HAP-1 (cell line): ENCODE data around the gene PEX10.
A peak's percentile ranks its signal among the peaks of the same experiment; 100 is the strongest.
"Not testable (repeated sequence)": the region's sequence is repeated elsewhere in the genome, so short reads cannot be mapped to it uniquely, and the experiment has no call there.

ENCODE experiments used
- DNase-seq, 2 experiments: peaks; one replicate each; pipeline ENCODE4 v3.0.0-alpha.2; 2016 to 2020; ENCODE audit warnings: low spot score in 2 of 2
- H3K27me3 ChIP-seq: fragments of 250-450 bp; sonication (Bioruptor Pico); 2 replicates; pipeline ENCODE4 v1.5.1; 2020; ENCODE audit warnings: low read depth, mild to moderate bottlenecking, moderate library complexity
- H3K36me3 ChIP-seq: fragments of 250-450 bp; sonication (Bioruptor Pico); replicated peaks from 2 replicates; pipeline ENCODE4 v1.5.1; 2020; ENCODE audit warnings: mild to moderate bottlenecking
- H3K4me1 ChIP-seq: fragments of 250-450 bp; sonication (Bioruptor Pico); 2 replicates; pipeline ENCODE4 v1.5.1; 2020; ENCODE audit warnings: mild to moderate bottlenecking
- H3K4me3 ChIP-seq: fragments of 250-450 bp; sonication (Bioruptor Pico); 2 replicates; pipeline ENCODE4 v1.5.1; 2020; ENCODE audit warnings: mild to moderate bottlenecking, moderate library complexity
- H3K9me3 ChIP-seq: fragments of 250-450 bp; sonication (Bioruptor Pico); 2 replicates; pipeline ENCODE4 v1.5.1; 2020; ENCODE audit warnings: mild to moderate bottlenecking, moderate library complexity
- in situ Hi-C: fragments of 300-500 bp; cut with MboI; formaldehyde crosslinking; loops from 3 replicates; pipeline ENCODE4 v1.14.3; 2020; ENCODE audit warnings: low sequenced_read_pairs, inconsistent platforms, mixed read lengths

The PEX10 gene

GRCh38 chr1:2412395-2412772 is at the start of gene PEX10:
TSS of gene PEX10 (minus strand) at chr1:2412564. CDS start at chr1:2412502, 62 bp downstream.
- in situ Hi-C loops = loop anchor here (5.0 to 10.0 kb wide), 2 partner anchors 135 to 172 kb away; partner anchors contain the start of gene PRXL2B
- Histone ChIP-seq H3K4me1 (peaks cover 13% of the 10 kb centered on the region), H3K36me3 (peaks cover 30% of the 10 kb centered on the region)

GRCh38 chr1:2460996-2461751 is 48.8 kb upstream of the PEX10 start:
- no peaks in the 10 kb centered on the region for H3K9me3 ChIP-seq
- no peaks in the 10 kb centered on the region for H3K4me1 ChIP-seq
- no peaks in the 10 kb centered on the region for H3K36me3 ChIP-seq
- peaks cover 49% of the 10 kb centered on the region for H3K27me3 ChIP-seq
- DNase-seq = no peak
- H3K4me3 ChIP-seq = no peak overlapping the region
- in situ Hi-C loops = no loop called here

More at GRCh38 chr1:2412395-2412772, at the start of gene PEX10:
- Histone ChIP-seq H3K9me3 (no peaks in the 10 kb centered on the region), H3K27me3 (peaks cover under 1% of the 10 kb centered on the region; the same call in 1 of the 2 replicates), H3K4me3 (peak within 1 kb of the TSS; percentile 78)
- DNase-seq = peak; percentile 91 to 99

GRCh38 chr1:2460203-2460602 is 47.8 kb upstream of the PEX10 start:
- Histone ChIP-seq H3K4me3 (no peak overlapping the region), H3K27me3 (peaks cover 41% of the 10 kb centered on the region), H3K9me3 (no peaks in the 10 kb centered on the region), H3K36me3 (no peaks in the 10 kb centered on the region), H3K4me1 (no peaks in the 10 kb centered on the region)
- no peak for DNase-seq
- in situ Hi-C loops = no loop called here

- Histone ChIP-seq H3K4me3 (no peak overlapping the region), H3K27me3 (peaks cover 38% of the 10 kb centered on the region), H3K36me3 (no peaks in the 10 kb centered on the region), H3K9me3 (no peaks in the 10 kb centered on the region), H3K4me1 (no peaks in the 10 kb centered on the region)
- no peak for DNase-seq
- in situ Hi-C loops = no loop called here
Measured at GRCh38 chr1:2459757-2460156, 47.4 kb upstream of the PEX10 start.

DNA sequence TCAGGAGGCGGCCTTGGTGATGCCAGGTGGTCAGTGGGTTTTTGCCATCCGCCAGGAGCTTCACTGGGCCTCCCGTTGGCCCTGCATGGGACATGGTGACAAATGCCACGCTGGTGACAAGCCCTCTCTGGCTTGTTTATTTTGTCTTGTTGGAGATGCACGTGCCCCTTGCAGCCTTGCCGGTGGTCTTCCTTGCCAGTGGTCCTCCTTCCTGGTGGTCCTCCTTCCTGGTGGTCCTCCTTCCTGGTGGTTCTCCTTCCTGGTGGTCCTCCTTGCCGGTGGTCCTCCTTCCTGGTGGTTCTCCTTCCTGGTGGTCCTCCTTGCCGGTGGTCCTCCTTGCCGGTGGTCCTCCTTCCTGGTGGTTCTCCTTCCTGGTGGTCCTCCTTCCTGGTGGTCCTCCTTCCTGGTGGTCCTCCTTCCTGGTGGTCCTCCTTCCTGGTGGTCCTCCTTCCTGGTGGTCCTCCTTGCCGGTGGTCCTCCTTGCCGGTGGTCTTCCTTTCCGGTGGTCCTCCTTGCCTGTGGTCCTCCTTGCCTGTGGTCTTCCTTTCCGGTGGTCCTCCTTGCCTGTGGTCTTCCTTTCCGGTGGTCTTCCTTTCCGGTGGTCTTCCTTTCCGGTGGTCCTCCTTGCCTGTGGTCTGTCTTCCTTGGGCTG is 46.9 kb upstream of the PEX10 start:
- H3K4me3 ChIP-seq, H3K9me3 ChIP-seq, DNase-seq, in situ Hi-C loops, H3K4me1 ChIP-seq, H3K36me3 ChIP-seq: not testable (repeated sequence)
- H3K27me3 ChIP-seq = peaks cover 33% of the 10 kb centered on the region

- Histone ChIP-seq H3K9me3 (no peaks in the 10 kb centered on the region), H3K4me1 (no peaks in the 10 kb centered on the region), H3K4me3 (no peak overlapping the region), H3K27me3 (peaks cover 29% of the 10 kb centered on the region), H3K36me3 (no peaks in the 10 kb centered on the region)
- in situ Hi-C loops = no loop called here
- no peak for DNase-seq
Measured at GRCh38 chr1:2458687-2459086, 46.3 kb upstream of the PEX10 start.

DNA sequence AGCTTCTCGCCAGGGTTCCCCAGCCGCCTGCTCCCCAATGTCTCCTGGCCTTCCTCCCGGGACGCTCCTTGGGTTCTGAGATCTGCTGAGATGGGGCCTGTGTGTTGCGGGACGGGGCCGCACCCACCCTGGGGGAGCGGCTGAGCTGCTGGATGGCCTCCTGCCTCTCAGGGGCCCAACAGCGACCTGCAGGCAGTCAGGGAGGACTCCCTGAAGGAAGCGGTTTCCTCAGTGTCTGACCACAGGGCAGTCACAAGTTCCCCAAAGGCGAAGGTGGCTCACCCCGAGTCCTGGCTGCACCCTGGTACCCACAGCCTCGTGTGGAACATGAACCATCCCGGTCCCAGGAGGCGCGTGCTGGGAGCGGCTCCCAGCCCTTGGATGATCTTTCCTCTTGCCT is 45.1 kb upstream of the PEX10 start:
- H3K4me1 ChIP-seq = no peaks in the 10 kb centered on the region

GRCh38 chr1:2455757-2456156 is 43.4 kb upstream of the PEX10 start:
- in situ Hi-C loops = no loop called here
- H3K4me1 ChIP-seq = no peaks in the 10 kb centered on the region
- H3K36me3 ChIP-seq = no peaks in the 10 kb centered on the region
- peaks cover 19% of the 10 kb centered on the region for H3K27me3 ChIP-seq
- H3K9me3 ChIP-seq = no peaks in the 10 kb centered on the region
- no peak for DNase-seq
- no peak overlapping the region for H3K4me3 ChIP-seq

More for the DNA sequence above, 45.1 kb upstream of the PEX10 start:
- Histone ChIP-seq H3K36me3 (no peaks in the 10 kb centered on the region), H3K9me3 (no peaks in the 10 kb centered on the region), H3K4me3 (no peak overlapping the region), H3K27me3 (peaks cover 19% of the 10 kb centered on the region)
- DNase-seq = no peak
- in situ Hi-C loops = no loop called here

GRCh38 chr1:2454227-2454626 is 41.9 kb upstream of the PEX10 start:
- in situ Hi-C loops = no loop called here
- DNase-seq = no peak
- H3K27me3 ChIP-seq = peaks cover 20% of the 10 kb centered on the region
- no peaks in the 10 kb centered on the region for H3K36me3 ChIP-seq
- H3K9me3 ChIP-seq = no peaks in the 10 kb centered on the region
- H3K4me1 ChIP-seq = no peaks in the 10 kb centered on the region
- no peak overlapping the region for H3K4me3 ChIP-seq

GRCh38 chr1:2452932-2453315 is 40.6 kb upstream of the PEX10 start:
- DNase-seq = no peak
- in situ Hi-C loops = no loop called here
- H3K4me1 ChIP-seq = no peaks in the 10 kb centered on the region
- peaks cover 25% of the 10 kb centered on the region for H3K27me3 ChIP-seq
- H3K4me3 ChIP-seq = no peak overlapping the region
- H3K36me3 ChIP-seq = no peaks in the 10 kb centered on the region
- H3K9me3 ChIP-seq = no peaks in the 10 kb centered on the region

- Histone ChIP-seq H3K9me3 (no peaks in the 10 kb centered on the region), H3K4me3 (no peak overlapping the region), H3K27me3 (peaks cover 25% of the 10 kb centered on the region), H3K36me3 (no peaks in the 10 kb centered on the region), H3K4me1 (no peaks in the 10 kb centered on the region)
- in situ Hi-C loops = no loop called here
- no peak for DNase-seq
Measured at GRCh38 chr1:2452201-2452931, 40.0 kb upstream of the PEX10 start.

GRCh38 chr1:2451741-2452140 is 39.4 kb upstream of the PEX10 start:
- Histone ChIP-seq H3K4me3 (no peak overlapping the region), H3K27me3 (peaks cover 28% of the 10 kb centered on the region), H3K36me3 (no peaks in the 10 kb centered on the region), H3K4me1 (no peaks in the 10 kb centered on the region), H3K9me3 (no peaks in the 10 kb centered on the region)
- in situ Hi-C loops = no loop called here
- DNase-seq = no peak

DNA sequence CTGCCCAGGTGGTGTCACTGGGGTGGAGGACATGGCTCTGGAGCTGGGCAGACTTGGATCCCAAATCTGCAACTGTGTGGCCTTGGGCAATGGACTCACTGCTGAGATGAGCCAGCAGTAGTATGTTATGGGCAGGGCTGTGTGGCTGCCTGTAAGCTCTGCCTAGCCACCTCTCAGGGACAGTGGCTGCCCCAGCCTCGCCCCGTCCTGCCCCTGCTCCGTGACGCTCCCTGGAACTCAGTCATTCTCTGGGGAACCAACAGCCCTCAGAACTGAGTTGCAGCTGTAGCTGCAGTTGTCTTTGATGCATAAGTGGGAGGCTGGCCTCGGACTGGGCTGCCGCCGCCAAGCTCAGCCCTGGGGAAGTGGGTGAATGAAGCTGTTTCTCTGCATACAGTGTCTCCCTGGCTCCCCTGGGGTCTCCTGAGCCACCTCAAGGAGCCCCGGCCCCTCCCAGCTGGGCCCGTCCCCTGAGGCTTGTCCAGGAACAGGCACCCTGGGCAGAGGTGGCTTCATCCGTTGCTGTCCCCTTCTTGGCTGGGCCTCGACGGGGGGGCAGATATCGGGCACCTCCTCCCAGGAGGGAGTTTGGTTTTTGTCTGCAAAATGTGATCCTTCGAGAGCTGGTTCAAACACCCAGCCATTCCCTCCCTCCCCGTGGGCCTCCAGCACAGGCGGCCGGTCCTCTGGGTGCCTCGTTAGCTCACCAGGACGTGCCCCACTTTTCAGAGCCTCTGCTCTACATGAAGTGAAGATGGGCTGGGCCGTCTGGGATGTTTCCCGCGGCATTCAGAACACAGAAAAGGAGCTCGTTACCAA is 37.5 kb upstream of the PEX10 start:
- DNase-seq = no peak
- Histone ChIP-seq H3K4me1 (no peaks in the 10 kb centered on the region), H3K4me3 (no peak overlapping the region), H3K36me3 (no peaks in the 10 kb centered on the region), H3K9me3 (no peaks in the 10 kb centered on the region), H3K27me3 (peaks cover 44% of the 10 kb centered on the region)
- in situ Hi-C loops = loop anchor here (10.0 to 25.0 kb wide), 2 partner anchors 175 to 462 kb away; no protein-coding TSS in a partner anchor
